Gastroesophageal sphincter (tissue), 4 donors: Measurements from ENCODE around the gene LIN54. TPM values are rescaled to one million over a fixed set of nuclear protein-coding genes. Genes with fewer than 3 reads are reported as not detected.

Source experiments
- ATAC-seq: fragments of 150-250 bp; one replicate; pipeline ENCODE4 v1.9.1; 2016; ENCODE audit warnings: mild to moderate bottlenecking, moderate library complexity
- H3K27ac ChIP-seq, 4 donors: fragments of 200-600 bp; sonication (generic) in 3 of 4; 1 replicate in 3 of 4; 2 replicates in 1 of 4; pipeline ENCODE4 v1.5.1; 2016 to 2019
- H3K27me3 ChIP-seq: fragments of 200-600 bp; sonication (generic); one replicate; pipeline ENCODE4 v1.5.1; 2019
- H3K36me3 ChIP-seq, 2 donors: fragments of 200-600 bp; sonication (generic); one replicate each; pipeline ENCODE4 v1.5.1; 2019; ENCODE audit warnings: control low read depth in 1 of 2
- H3K4me1 ChIP-seq, 3 donors: fragments of 200-600 bp; sonication (generic); 1 replicate in 2 of 3; 2 replicates in 1 of 3; pipeline ENCODE4 v1.5.1; 2016 to 2019; ENCODE audit warnings: control low read depth in 2 of 3
- H3K4me3 ChIP-seq, 2 donors: fragments of 200-600 bp; sonication (generic); one replicate each; pipeline ENCODE4 v1.5.1; 2019; ENCODE audit warnings: mild to moderate bottlenecking in 1 of 2, moderate library complexity in 1 of 2
- H3K9me3 ChIP-seq, 3 donors: fragments of 200-600 bp; sonication (generic); one replicate each; pipeline ENCODE4 v1.5.1; 2017 to 2019; ENCODE audit warnings: control low read depth in 2 of 3
- EP300 ChIP-seq: sonication (generic); formaldehyde crosslinking; IDR thresholded peaks from one replicate; pipeline ENCODE4 v1.6.1; 2017; ENCODE audit warnings: antibody characterized with exemption, mild to moderate bottlenecking
- POLR2A ChIP-seq, 2 donors: fragments of 450-650 bp; IDR thresholded peaks; one replicate each; pipeline ENCODE4 v1.6.1; 2017; ENCODE audit warnings: antibody characterized with exemption in 2 of 2, mild to moderate bottlenecking in 2 of 2, moderate library complexity in 1 of 2
- POLR2AphosphoS5 ChIP-seq: sonication (generic); formaldehyde crosslinking; IDR thresholded peaks from one replicate; pipeline ENCODE4 v1.6.1; 2017; ENCODE audit warnings: antibody characterized with exemption
- WGBS, 2 donors: methylation state at CpG; one replicate each; pipeline ENCODE4 v1.1.5; 2018; ENCODE audit warnings: low coverage in 1 of 2; 5-methylcytosine and 5-hydroxymethylcytosine counted together
- total RNA-seq, 4 donors: library from RNA; depleted of rRNA; stranded (reverse); fragments of >200 nt; gene quantifications; one replicate each; pipeline ENCODE4 v1.1.0, GENCODE V29; 2016
- TF ChIP-seq, protein P1 (sequence below), 4 experiments: fragments of 200-600 bp in 2 of 4; fragments of 450-650 bp in 2 of 4; sonication (generic) in 1 of 4; IDR thresholded peaks; one replicate each; pipeline ENCODE4 v1.5.1; 2017 to 2019; ENCODE audit warnings: antibody characterized with exemption in 4 of 4, mild to moderate bottlenecking in 2 of 4, moderate library complexity in 2 of 4

The LIN54 gene
- total RNA-seq, 4 donors from 2014 or later = 7.8 to 15.3 (median 10.2) TPM

DNA sequence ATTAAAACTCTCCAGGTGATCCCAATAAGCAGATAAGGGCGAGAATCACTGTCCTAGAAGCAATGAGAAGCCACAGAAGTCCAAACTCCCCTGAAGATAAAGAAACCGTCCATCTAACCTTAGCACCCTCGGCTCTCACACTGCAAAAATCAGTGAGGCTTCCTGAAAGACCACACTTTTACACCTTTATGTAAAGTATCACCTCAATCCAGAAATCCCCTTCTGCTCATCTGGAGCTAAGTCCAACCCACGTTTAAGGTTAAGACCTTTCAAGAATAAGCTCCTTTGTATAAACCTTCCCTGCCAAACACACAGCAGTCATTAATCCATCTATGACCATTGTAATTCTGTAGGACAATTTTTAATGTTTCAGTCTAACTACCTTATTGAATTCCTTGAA lies 41.7 kb downstream of the LIN54 start:
- no peaks in the 10 kb centered on the region for H3K27me3 ChIP-seq
- no peak overlapping the region for H3K27ac ChIP-seq
- TF ChIP-seq, protein P1, sequence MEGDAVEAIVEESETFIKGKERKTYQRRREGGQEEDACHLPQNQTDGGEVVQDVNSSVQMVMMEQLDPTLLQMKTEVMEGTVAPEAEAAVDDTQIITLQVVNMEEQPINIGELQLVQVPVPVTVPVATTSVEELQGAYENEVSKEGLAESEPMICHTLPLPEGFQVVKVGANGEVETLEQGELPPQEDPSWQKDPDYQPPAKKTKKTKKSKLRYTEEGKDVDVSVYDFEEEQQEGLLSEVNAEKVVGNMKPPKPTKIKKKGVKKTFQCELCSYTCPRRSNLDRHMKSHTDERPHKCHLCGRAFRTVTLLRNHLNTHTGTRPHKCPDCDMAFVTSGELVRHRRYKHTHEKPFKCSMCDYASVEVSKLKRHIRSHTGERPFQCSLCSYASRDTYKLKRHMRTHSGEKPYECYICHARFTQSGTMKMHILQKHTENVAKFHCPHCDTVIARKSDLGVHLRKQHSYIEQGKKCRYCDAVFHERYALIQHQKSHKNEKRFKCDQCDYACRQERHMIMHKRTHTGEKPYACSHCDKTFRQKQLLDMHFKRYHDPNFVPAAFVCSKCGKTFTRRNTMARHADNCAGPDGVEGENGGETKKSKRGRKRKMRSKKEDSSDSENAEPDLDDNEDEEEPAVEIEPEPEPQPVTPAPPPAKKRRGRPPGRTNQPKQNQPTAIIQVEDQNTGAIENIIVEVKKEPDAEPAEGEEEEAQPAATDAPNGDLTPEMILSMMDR (IDR thresholded peaks at IDR 0.05) = no peak
- TF ChIP-seq EP300 (no peak), POLR2AphosphoS5 (no peak), POLR2A (IDR thresholded peaks at IDR 0.05) (no peak)
- 29 to 85% methylated on average over 1 to 4 of the region's 4 CpGs for WGBS, 2 donors
- ATAC-seq = no peak
- no peaks in the 10 kb centered on the region for H3K4me1 ChIP-seq
- no peaks in the 10 kb centered on the region for H3K9me3 ChIP-seq
- no peak overlapping the region for H3K4me3 ChIP-seq
- H3K36me3 ChIP-seq = peaks cover 0 to 42% of the 10 kb centered on the region in 2 donors

- Histone ChIP-seq H3K9me3 (no peaks in the 10 kb centered on the region), H3K36me3 (peaks cover 0 to 52% of the 10 kb centered on the region in 2 donors), H3K27me3 (no peaks in the 10 kb centered on the region), H3K4me3 (no peak overlapping the region), H3K27ac (no peak overlapping the region), H3K4me1 (no peaks in the 10 kb centered on the region)
- 98 to 100% methylated on average over 2 of the region's 2 CpGs for WGBS, 2 donors
- TF ChIP-seq EP300 (no peak), POLR2A (IDR thresholded peaks at IDR 0.05) (no peak), POLR2AphosphoS5 (no peak)
- TF ChIP-seq, protein P1 (IDR thresholded peaks at IDR 0.05) = no peak
- ATAC-seq = no peak
These were observed 44.9 kb downstream of the LIN54 start for GRCh38 chr4:82965763-82966162.

- no peaks in the 10 kb centered on the region for H3K4me1 ChIP-seq
- TF ChIP-seq POLR2AphosphoS5 = no peak
- TF ChIP-seq, protein P1 (IDR thresholded peaks at IDR 0.05) = no peak
- no peak for TF ChIP-seq POLR2A (IDR thresholded peaks at IDR 0.05)
- no peak for TF ChIP-seq EP300
- WGBS, 2 donors = 86 to 93% methylated on average over 1 of the region's 1 CpG
These were observed 53.6 kb downstream of the LIN54 start for GRCh38 chr4:82957045-82957444.

DNA sequence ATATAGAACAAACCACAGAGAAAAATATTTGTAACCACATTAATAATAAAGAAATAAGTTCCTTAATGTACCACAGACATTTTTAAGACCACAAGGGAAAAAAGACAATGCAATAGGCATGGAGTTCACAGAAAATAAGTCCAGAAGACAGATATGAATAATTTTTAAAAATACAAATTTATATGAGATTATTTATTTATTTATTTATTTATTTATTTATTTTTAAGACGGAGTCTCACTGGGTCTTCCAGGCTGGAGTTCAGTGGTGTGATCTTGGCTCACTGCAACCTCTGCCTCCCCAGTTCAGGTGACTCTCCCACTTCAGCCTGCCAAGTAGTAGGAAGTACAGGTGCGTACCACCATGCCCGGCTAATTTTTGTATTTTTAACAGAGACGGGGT lies 56.4 kb downstream of the LIN54 start:
- H3K27me3 ChIP-seq = no peaks in the 10 kb centered on the region
- H3K4me3 ChIP-seq = no peak overlapping the region
- no peak for ATAC-seq
- 97% methylated on average over 2 to 4 of the region's 4 CpGs for whole genome bisulfite sequencing, 2 donors
- H3K4me1 ChIP-seq = no peaks in the 10 kb centered on the region
- no peaks in the 10 kb centered on the region for H3K36me3 ChIP-seq
- no peaks in the 10 kb centered on the region for H3K9me3 ChIP-seq
- TF ChIP-seq EP300 = no peak
- TF ChIP-seq POLR2A (IDR thresholded peaks at IDR 0.05) = no peak
- TF ChIP-seq, protein P1 (IDR thresholded peaks at IDR 0.05) = no peak
- TF ChIP-seq POLR2AphosphoS5 = no peak
- H3K27ac ChIP-seq = no peak overlapping the region

More at GRCh38 chr4:82957045-82957444, 53.6 kb downstream of the LIN54 start:
- no peak for ATAC-seq
- peaks cover 0 to 16% of the 10 kb centered on the region in 2 donors for H3K36me3 ChIP-seq
- H3K9me3 ChIP-seq = no peaks in the 10 kb centered on the region
- H3K27ac ChIP-seq = no peak overlapping the region
- no peak overlapping the region for H3K4me3 ChIP-seq
- H3K27me3 ChIP-seq = no peaks in the 10 kb centered on the region

DNA sequence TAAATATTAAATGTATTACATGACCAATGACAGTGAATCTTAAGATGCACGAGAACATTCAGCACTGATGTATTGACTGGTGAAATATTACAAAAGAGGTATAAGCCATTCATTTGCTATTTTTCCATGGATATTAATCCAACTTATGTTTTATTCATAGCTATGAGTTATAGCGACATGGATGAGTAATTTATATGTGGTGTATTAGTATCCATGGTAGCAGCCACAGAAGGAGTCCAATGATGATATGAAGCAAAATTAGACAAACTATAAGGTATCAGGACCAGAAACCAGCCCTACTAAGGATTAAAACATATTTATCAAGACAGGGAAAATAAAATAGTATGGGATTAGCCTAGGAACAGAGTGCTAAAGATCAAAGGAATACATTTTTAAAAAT lies 59.4 kb downstream of the LIN54 start:
- TF ChIP-seq EP300 = no peak
- WGBS, 2 donors = 95 to 100% methylated on average over 2 of the region's 2 CpGs
- H3K4me1 ChIP-seq = no peaks in the 10 kb centered on the region
- H3K4me3 ChIP-seq = no peak overlapping the region
- no peaks in the 10 kb centered on the region for H3K27me3 ChIP-seq
- H3K9me3 ChIP-seq = no peaks in the 10 kb centered on the region
- H3K27ac ChIP-seq = no peak overlapping the region
- H3K36me3 ChIP-seq = peaks cover 0 to 2% of the 10 kb centered on the region in 2 donors
- ATAC-seq = no peak
